ENCODE measurements around the gene RABGAP1. TPM values are rescaled to one million over a fixed set of nuclear protein-coding genes. Genes with fewer than 3 reads are reported as not detected.

RABGAP1 gene
- total and polyA plus RNA-seq, 10 of the 15 experiments (the other 5 are each of a cell fraction or from before 2014, with no cell fraction given), result 2.6 to 31.6 (median 12.5) TPM

DNA sequence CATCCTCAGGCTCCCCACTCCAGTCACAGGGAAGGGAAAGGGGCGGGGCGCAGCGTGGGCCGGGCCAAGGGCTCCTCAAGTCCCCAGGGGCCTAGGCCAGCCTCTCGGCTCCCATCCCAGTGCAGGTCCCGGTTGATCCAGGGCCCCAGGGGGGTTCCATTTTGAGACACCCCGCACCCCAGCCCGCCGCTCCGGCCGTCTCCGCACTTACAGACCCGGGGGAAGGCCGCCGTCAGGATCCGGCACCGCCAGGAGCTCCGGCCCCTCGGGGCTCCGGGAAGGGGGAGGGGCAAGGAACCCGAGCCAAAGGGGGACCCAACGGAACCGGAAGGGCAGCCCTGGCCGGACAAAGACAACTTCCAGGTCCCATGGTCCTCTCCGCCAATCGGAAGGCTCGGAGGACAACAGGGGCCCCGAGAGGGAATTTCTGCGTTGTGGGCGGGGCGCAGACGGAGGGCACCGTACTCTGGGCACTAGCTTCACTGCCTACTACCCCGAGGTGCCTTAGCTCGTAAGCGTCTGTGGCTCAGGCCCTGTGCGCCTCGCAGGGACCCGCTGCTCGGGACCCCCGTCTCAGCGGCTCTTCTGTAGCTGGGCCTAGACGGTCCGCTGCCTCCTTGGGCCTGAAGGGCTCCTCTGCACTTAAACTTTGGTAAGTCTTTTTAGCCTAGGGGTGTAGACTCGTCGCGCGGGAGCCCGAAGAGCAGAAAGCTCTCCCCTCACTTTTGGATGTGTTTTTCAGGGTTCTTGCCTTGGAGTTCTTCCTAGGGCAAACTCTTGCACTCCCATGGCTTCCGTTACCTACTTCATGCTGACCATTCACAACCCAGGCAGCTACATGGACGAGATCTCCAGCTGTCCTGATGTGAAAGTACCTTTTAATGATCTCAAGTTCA lies 9.3 kb upstream of the RABGAP1 start, which contains the start of gene ZBTB26:
Gene ZBTB26 (minus strand): TSS at position 287 of the 896 bp plus-strand sequence. CDS start 11,578 bp downstream, outside the sequence.
- H3K4me3 ChIP-seq, result peak within 1 kb of the TSS; percentile 88
- peak; percentile 98 for ATAC-seq
- in situ Hi-C loops (cut with MboI) (no loop called here), intact Hi-C loops (cut with micrococcal nuclease; ENCODE audit: unreplicated experiment) (loop anchor here (1.0 kb wide), 2 partner anchors 9 to 18 kb away; partner anchors contain the start of gene ZBTB6)
- H3K9ac ChIP-seq (ENCODE audit: control insufficient read depth, insufficient read depth, low read length), result peak within 1 kb of the TSS; percentile 87
- ChIA-PET SMC1A (ENCODE audit: uncharacterized antibody, unreplicated experiment) (interaction anchor here (0.8 to 4.1 kb wide), 11 partner anchors 10 to 364 kb away, joined by 3 to 21 read pairs (median 3); partner anchors contain the start of genes RABGAP1 and ZBTB6), POLR2A (interaction anchor here (0.6 to 4.7 kb wide), 11 partner anchors 10 to 60 kb away, joined by 3 to 41 read pairs (median 5); partner anchors contain the start of genes RABGAP1, RC3H2 and ZBTB6), CTCF (interaction anchor here (1.0 to 2.9 kb wide), 11 partner anchors 9 to 60 kb away, joined by 3 to 12 read pairs (median 5); partner anchors contain the start of genes RABGAP1, RC3H2 and ZBTB6), RAD21 (ENCODE audit: unreplicated experiment) (interaction anchor here (1.1 to 3.6 kb wide), 7 partner anchors 10 to 60 kb away, joined by 3 to 34 read pairs (median 11); partner anchors contain the start of genes RABGAP1 and ZBTB6)
- H3K9me3 ChIP-seq (replicated peaks; ENCODE audit: control insufficient read depth, insufficient read depth, low read length), result no peaks in the 10 kb centered on the region
- H4K20me1 ChIP-seq (ENCODE audit: control insufficient read depth, insufficient read depth), result no peaks in the 10 kb centered on the region
- peaks cover 0 to 4% of the 10 kb centered on the region in 2 experiments; a peak in 1 of 4 replicates for H3K36me3 ChIP-seq (ENCODE audit: control insufficient read depth in 2 of 2, insufficient read depth in 2 of 2, low read length in 1 of 2)
- DNase-seq (ENCODE audit: low read depth, low spot score), result peak; percentile 74
- peak; percentile 93 for FAIRE-seq
- H3K4me1 ChIP-seq (ENCODE audit: control insufficient read depth, insufficient read depth, low read length), result peaks cover 4% of the 10 kb centered on the region
- H2AFZ ChIP-seq (ENCODE audit: control insufficient read depth, low read depth, low read length), result peak within 1 kb of the TSS; percentile 82
- H3K79me2 ChIP-seq (ENCODE audit: control insufficient read depth, insufficient read depth, low read length), result peaks cover 61% of the 10 kb centered on the region
- H3K4me2 ChIP-seq (ENCODE audit: control insufficient read depth, insufficient read depth), result peak within 1 kb of the TSS; percentile 95
- no peaks in the 10 kb centered on the region for H3K27me3 ChIP-seq (replicated peaks in 1 of 2; ENCODE audit: control insufficient read depth in 2 of 2, insufficient read depth in 2 of 2, low read length in 1 of 2)
- TSS peak; percentile 67 for BruUV-seq (replicated peaks)
- under 1% methylated on average over 51 of the region's 51 CpGs for WGBS (ENCODE audit: insufficient coverage, insufficient replicate concordance, low lambda C conversion rate, missing lambda C conversion rate)
- peak within 1 kb of the TSS; percentile 56 for H3K27ac ChIP-seq (ENCODE audit: control insufficient read depth, insufficient read depth)
- TF ChIP-seq NFXL1 (IDR thresholded peaks at IDR 0.05; ENCODE audit: borderline replicate concordance) (no peak), SMC3 (IDR thresholded peaks at IDR 0.05; ENCODE audit: borderline replicate concordance, low read length) (no peak), GATAD2B (conservative IDR thresholded peaks at IDR 0.05; ENCODE audit: low read depth) (peak; percentile 80), ZNF217 (IDR thresholded peaks at IDR 0.05) (no peak), CBX5 (IDR thresholded peaks at IDR 0.05; ENCODE audit: low read depth) (peak; percentile 22; the same call in 1 of the 2 replicates), TCF3 (IDR thresholded peaks at IDR 0.05; ENCODE audit: borderline replicate concordance, insufficient read depth, low read depth, low read length) (no peak), ZNF274 (IDR thresholded peaks at IDR 0.05; ENCODE audit: insufficient read depth, insufficient read length) (no peak), HDGF (IDR thresholded peaks at IDR 0.05) (no peak; the same call in 1 of the 2 replicates), TCF12 (IDR thresholded peaks at IDR 0.05; ENCODE audit: low read depth, low read length) (no peak)
- TF ChIP-seq, protein P1, sequence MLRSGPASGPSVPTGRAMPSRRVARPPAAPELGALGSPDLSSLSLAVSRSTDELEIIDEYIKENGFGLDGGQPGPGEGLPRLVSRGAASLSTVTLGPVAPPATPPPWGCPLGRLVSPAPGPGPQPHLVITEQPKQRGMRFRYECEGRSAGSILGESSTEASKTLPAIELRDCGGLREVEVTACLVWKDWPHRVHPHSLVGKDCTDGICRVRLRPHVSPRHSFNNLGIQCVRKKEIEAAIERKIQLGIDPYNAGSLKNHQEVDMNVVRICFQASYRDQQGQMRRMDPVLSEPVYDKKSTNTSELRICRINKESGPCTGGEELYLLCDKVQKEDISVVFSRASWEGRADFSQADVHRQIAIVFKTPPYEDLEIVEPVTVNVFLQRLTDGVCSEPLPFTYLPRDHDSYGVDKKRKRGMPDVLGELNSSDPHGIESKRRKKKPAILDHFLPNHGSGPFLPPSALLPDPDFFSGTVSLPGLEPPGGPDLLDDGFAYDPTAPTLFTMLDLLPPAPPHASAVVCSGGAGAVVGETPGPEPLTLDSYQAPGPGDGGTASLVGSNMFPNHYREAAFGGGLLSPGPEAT (IDR thresholded peaks at IDR 0.05; ENCODE audit: low read depth), result peak; percentile 91
- TF ChIP-seq, protein P2, sequence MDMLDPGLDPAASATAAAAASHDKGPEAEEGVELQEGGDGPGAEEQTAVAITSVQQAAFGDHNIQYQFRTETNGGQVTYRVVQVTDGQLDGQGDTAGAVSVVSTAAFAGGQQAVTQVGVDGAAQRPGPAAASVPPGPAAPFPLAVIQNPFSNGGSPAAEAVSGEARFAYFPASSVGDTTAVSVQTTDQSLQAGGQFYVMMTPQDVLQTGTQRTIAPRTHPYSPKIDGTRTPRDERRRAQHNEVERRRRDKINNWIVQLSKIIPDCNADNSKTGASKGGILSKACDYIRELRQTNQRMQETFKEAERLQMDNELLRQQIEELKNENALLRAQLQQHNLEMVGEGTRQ (IDR thresholded peaks at IDR 0.05; ENCODE audit: borderline replicate concordance, low read depth, low read length), result peak; percentile 37
- TF ChIP-seq, protein P3, sequence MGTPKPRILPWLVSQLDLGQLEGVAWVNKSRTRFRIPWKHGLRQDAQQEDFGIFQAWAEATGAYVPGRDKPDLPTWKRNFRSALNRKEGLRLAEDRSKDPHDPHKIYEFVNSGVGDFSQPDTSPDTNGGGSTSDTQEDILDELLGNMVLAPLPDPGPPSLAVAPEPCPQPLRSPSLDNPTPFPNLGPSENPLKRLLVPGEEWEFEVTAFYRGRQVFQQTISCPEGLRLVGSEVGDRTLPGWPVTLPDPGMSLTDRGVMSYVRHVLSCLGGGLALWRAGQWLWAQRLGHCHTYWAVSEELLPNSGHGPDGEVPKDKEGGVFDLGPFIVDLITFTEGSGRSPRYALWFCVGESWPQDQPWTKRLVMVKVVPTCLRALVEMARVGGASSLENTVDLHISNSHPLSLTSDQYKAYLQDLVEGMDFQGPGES (IDR thresholded peaks at IDR 0.05), result no peak; the same call in 1 of the 2 replicates
- TF ChIP-seq, protein P4, sequence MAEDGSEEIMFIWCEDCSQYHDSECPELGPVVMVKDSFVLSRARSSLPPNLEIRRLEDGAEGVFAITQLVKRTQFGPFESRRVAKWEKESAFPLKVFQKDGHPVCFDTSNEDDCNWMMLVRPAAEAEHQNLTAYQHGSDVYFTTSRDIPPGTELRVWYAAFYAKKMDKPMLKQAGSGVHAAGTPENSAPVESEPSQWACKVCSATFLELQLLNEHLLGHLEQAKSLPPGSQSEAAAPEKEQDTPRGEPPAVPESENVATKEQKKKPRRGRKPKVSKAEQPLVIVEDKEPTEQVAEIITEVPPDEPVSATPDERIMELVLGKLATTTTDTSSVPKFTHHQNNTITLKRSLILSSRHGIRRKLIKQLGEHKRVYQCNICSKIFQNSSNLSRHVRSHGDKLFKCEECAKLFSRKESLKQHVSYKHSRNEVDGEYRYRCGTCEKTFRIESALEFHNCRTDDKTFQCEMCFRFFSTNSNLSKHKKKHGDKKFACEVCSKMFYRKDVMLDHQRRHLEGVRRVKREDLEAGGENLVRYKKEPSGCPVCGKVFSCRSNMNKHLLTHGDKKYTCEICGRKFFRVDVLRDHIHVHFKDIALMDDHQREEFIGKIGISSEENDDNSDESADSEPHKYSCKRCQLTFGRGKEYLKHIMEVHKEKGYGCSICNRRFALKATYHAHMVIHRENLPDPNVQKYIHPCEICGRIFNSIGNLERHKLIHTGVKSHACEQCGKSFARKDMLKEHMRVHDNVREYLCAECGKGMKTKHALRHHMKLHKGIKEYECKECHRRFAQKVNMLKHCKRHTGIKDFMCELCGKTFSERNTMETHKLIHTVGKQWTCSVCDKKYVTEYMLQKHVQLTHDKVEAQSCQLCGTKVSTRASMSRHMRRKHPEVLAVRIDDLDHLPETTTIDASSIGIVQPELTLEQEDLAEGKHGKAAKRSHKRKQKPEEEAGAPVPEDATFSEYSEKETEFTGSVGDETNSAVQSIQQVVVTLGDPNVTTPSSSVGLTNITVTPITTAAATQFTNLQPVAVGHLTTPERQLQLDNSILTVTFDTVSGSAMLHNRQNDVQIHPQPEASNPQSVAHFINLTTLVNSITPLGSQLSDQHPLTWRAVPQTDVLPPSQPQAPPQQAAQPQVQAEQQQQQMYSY (CRISPR knock-in tag; IDR thresholded peaks at IDR 0.05), result no peak
